ENCODE data around the gene QPCT. TPM values are rescaled to one million over a fixed set of nuclear protein-coding genes. Genes with fewer than 3 reads are reported as not detected.
A peak's percentile ranks its signal among the peaks of the same experiment; 100 is the strongest.
"Not testable (repeated sequence)": the region's sequence is repeated elsewhere in the genome, so short reads cannot be mapped to it uniquely, and the experiment has no call there.

Gene QPCT
- total RNA-seq, 1 experiment from 2014 or later = 0.26 TPM

DNA sequence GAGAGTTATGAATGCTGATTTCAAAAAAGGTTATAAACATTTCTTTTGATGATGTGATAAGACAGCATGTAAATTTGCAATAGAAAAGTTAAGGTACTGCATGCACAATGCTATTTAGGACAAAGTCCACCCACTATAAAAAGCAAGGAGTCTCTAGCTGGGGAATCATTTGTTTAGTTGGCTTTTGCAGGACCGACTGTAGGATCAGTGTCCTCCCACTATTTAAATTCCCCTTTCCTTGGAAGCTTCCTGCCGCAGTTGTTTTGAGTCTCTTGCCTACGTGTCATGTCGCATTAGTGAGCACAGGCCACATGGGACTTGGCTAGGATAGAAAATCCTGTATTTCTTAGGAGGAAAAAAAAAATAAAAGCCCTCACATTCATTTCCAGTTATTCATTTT, 13.1 kb downstream of the QPCT start:
- no peak for DNase-seq (ENCODE audit: low read depth)

DNA sequence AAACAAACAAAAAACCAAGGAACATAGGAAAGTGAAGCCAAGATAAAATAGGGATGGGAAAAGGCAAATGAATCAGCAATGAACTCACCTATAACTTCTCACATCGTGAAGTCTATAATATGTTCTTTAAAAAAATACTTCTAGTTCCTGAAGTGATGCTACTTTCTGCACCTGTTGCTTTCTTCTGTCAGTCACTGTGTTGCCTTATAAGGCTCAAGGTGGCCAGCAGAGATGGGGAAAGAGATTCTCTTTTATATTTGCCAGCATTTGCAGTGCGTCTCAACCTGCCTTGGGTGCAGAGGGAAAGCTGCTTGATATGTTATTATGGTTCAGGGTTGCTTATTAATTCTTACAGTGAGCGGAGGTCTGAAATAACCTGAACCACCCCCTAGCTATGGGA, 14.0 kb downstream of the QPCT start:
- DNase-seq (ENCODE audit: low read depth) = no peak

DNA sequence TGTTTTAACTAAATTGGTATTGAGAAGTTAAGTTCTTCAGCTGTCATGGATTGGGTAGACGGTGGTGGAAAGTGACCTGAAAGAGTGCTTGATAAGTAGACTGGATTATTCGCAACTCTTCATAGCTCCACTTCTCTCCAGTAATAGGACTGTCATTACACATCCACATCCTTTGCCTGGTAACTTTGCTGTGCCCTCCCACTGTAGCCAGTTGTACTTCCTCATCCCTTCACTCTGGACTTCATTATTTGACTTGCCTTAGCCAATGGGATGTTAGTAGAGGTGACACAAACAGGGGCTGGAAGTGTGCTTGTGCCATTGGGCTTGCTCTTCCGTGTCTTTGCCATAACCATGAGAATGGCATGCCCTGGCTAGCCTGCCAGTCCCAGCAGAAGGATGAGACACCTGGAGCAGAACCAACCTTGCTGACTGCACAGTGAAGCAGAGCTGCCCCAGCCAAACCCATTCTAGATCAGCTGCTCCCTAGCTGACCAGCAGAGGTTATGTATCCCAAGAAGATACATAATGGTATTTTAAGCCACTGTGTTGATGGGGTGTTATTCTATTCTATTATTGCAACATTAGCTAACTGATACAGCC, 16.9 kb downstream of the QPCT start:
- no peak for DNase-seq (ENCODE audit: low read depth)

DNA sequence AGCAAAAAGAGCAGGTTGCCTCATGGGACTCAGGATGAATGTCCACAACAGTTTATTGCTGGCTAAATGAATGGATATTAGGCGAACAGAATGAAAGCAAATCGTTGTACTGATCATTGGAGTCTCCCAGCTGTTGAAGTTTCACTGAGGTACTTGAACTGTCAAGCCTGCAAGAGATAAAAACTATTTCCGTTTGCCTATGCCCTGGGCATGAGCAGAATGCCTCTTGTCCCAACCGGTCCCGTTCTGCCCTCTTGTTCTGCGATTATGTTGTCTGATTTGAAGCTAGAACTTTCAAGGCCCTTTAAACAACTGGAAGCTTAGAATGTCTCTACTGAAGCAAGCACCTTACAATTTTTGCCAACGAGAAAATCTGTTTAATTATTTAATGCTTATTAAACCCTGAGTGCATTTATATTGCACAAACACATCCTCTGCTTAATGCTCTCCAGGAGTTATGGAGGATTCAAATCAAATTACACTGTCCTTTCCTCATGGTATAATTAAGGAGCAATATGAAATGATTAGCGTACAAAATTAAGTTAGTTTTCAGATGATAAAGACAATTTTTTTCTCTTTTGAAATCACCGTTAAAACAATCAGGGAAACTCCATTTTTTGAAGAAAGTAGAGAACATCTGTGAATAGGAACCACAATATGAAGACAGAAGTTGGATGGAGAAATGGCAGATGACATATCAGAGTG, 17.7 kb downstream of the QPCT start:
- DNase-seq (ENCODE audit: low read depth) = no peak

DNA sequence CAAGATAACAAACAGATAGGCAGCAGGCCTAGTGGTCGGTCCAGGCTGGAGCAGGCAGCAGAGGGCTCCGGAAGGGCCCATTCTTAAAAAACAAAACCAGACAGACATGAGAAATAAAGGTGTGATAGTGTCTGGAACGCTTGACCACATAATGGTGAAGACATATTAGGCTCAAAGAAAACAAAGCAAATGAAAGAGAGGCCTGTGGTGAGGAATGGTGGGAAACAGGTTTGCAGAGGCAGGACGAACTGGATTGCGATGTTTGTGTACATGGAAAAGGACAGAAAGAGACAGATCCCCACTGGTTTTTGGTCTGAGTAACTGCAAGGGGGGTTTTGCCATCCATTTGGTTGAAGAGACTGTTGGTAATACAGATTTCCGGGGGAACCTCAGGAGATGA, 19.9 kb downstream of the QPCT start:
- DNase-seq (ENCODE audit: low read depth) = no peak

DNA sequence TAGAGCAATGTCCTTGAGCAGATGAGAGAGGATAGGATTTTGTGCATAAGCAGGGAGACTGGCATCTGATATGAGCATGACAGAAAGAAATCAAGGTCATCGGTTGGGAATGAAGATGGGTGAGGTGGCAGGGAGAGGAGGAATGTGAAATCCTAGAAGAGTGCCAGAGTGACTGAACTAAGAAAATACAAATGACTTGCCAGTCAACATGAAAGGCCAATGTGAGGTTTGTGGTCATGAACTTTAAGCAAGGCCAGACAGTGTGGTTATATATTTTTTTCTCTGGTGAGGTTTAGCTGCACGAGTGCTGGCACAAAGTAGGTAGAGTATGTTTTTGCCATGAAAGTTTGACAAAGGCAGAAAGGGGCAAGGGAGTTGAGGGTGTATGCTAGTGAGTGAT, 21.2 kb downstream of the QPCT start:
- peak; percentile 80 for DNase-seq (ENCODE audit: low read depth)

DNA sequence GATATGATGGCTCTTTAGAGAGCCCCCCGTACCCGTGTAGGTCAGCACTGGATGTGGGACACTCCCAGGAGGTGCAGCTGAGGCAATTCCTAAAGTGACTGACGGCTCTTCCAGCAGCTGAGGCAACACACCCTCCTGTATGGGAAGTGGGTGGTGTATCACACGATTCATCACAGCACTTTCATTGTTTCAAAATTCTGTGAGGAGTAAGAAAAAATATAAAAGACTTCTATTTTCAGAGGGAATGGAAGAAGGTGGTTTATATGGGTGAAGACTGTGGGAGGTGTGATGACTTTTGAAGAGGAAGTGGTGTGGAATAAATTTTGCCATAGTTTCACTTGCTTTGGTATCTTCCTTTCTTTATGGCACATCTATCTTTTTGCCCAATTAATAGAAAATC, 22.3 kb downstream of the QPCT start:
- DNase-seq (ENCODE audit: low read depth) = peak; percentile 13

DNA sequence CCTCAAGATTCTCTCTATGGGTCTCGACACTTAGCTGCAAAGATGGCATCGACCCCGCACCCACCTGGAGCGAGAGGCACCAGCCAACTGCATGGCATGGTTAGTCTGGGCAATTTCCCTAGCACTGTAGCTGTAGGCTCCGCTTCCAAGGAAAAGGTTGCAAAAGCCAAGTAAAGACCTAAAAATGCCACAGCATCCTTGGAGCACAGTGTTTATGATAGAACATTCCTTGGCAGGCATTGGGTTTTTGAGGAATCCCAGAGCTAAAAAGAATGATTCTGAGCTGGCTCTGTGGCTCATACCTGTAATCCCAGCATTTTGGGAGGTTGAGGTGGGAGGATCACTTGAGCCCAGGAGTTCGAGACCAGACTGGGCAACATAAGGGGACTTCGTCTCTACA, 22.9 kb downstream of the QPCT start:
- DNase-seq (ENCODE audit: low read depth) = no peak

DNA sequence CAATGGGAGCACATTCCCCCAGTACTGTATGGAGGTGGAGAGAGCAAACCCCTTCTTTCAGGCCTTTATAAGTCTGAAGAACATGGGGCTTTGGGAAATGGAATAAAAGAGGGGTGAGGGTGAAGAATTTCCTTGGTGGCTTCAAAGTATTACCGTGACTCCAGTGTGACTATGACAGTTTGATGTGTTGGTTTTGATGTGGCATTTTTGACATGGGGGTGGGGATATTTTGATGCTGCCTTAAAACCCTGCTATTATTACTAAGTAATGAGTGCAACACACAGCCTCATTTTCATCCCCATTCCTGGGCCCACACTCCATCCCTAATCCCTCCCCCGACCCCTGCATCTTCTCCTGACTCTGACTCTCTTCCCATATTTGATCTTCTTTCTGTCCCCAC, 23.6 kb downstream of the QPCT start:
- no peak for DNase-seq (ENCODE audit: low read depth)

DNA sequence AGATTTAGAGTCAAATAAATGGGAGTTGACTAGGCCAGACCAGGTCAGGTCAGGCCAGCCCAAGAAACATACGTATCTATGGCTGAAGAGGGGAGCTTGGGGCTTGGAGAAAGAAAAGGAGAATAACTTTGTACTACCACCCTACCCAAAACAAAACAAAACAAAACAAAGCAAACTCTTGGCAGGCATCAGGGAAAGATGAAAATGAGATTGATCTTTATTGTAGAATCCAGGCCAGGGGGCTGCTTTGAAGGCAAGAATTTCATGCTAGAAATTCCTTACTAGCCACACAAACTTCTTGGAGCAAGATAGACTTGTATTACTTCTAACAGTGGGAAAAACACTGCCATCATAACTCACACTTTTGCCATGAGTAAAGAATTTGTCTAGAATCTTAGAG, 26.2 kb downstream of the QPCT start:
- no peak for DNase-seq (ENCODE audit: low read depth)

DNA sequence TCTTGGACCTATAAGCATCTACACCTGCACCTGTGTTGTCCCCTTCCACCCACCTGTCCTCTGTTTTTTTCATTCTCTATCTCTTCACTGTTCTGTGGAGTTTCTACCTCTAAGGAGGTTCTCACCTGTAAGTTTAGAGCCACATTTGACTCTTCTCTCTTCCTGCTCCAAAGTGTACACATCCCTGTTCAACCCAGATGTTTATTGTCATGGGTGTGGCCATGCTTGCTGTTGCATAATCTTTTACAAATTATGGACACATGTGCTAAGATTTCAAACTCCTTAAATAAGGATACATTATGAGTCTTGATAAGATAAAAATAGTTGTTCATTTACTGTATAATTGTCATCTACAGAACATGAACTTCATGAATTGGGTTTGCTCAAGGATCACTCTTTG, 27.6 kb downstream of the QPCT start:
- no peak for DNase-seq (ENCODE audit: low read depth)

DNA sequence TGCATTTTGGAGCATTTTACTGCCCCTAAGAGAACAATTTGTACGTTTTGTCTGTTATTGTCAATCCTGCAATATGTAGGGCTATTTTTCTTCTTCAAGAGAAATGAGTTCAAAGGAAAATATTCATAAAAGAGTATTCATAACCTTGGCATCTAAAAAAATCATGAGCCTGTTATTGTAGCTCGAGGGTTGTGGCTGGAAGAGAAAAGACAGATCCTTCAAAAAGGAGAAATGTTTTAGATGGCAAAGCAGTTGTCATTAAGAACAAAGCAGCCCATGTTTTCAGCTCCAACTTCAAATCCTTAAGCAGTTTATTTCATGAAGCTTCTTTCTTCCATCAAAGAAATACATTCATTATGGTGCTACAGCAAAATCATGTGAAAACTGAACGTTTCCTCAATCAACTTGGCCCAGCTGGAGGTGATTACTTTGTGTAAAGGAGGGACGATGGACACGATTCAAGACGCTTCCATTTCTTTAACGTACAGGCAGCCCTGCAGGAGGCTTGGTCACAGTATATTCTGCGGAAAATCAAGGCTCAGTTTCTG, 31.4 kb downstream of the QPCT start:
- DNase-seq (ENCODE audit: low read depth) = no peak

DNA sequence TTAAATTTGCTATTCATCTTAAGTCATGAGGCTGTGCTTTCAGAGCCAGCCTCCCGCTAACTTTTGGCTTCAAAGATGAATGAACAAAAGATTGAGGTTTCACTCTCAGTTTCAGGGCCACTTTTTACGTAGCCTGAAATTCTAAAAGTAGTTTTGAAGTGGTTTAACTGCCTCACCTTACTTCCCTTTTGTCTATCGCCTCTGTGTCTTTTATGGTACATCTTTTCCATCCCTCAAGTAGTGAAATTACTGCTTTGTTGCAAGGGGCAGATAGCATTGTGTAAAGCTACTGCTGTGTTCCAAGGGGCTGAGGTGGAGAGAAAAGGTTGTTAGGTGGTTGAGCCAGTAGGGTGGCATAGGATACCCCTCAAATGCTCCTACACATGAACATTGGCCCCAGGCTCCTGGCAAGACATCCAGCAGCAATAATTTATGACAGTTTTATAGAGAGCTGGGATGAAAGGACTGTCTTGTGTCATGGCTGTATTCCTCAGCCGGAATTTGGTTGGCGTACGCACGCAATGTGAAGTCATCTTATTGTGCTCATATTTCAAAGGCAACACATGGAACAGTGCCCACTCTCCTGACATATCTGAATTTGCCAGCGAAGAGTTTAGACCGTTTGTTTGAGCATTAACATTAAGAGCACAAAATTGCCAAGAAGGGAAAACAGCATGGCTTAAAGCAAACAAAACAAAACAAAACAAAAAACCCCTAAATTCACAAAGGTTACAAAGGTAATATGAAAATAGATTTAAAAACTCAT, 32.2 kb downstream of the QPCT start:
- peak; percentile 20 for DNase-seq (ENCODE audit: low read depth)

DNA sequence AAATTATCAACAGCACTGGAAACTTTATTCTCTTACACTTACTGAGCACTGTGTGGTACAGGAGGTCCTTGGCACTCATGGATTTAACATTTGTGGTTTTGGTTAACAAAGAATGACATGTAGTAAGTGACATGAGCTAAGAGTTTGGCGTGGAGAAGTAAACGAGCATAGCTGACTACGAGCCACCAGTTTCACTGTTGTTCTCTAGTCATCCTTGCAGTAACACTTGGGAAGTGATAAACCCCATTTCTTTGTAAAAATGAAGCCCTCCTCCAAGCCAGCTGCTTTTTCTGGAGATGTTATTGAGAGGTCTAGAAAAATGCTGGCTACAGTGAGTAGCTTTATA, 32.7 kb downstream of the QPCT start:
- DNase-seq (ENCODE audit: low read depth) = no peak

DNA sequence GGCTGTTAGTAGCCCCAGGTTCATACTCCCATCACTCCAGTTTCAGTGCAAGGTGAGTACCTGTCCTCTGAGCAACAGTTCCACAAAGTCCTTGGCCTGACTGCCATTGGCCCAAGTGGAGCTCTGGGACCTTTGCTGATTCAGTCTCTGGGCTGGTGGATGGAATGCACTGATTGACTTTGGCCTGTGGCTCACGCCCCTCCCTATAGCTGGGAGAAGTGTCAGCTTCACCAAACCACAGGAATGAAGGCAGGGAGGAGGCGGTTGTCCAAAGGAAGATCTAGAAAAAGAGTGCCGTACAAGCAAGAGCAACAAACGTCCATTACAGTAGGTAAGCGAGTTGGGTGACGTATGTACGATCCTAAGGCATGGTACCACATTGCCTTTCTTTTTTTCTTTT, 34.0 kb downstream of the QPCT start:
- peak; percentile 66 for DNase-seq (ENCODE audit: low read depth)

DNA sequence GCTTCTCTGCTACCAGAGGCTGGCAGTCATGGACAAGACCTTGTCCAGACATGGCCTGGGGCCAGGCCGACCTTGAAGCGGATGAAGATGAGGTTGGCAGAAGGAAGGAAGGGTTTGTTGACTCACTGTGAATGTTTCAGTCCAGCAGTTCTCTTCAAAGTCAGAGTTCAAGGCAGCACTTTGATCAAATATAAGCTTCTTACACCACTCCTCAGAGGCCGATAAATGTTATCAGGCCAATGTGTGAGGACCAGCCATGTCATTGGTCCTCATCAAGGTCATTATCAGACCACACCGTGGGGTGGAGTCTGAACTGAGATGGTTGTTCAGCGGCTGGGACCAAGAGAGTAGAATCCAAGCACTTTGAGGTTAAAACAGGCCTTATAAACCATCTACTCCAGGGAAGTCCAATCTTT, 35.5 kb downstream of the QPCT start:
- peak; percentile 67 for DNase-seq (ENCODE audit: low read depth)

DNA sequence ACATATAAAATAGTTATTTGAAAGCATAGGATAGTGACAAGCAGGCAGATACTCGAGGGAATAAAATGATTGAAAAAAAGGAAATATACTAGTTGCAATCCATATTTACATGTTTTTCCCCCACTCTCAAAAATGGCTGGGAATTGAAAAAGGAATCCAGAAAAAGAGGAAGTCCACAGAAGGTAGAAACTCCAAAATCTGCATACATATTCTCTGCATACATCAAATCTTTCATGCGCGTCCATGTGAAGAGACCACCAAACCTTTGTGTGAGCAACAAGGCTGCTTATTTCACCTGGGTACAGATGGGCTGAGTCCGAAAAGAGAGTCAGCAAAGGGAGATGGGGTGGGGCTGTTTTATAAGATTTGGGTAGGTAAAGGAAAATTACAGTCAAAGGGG, 36.4 kb downstream of the QPCT start:
- not testable (repeated sequence) for DNase-seq (ENCODE audit: low read depth)

DNA sequence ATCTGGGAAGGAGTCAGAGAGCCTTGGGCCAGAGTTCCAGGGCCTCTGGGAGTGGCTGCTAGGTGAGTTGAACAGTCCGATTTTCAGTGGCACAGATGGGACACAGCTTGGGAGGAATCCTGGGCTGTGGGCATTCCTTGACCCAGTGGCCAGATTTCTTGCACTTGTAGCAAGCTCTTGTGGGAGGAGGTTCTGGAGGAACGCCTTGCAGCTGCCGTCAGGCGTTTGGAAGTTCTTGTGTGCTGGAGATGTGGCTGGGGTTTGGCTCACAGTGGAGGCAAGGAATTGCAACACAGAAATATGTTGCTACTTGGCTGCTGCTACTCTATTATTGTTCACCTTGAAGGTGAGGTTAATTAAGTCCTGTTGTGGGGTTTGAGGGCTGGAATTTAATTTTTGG, 39.8 kb downstream of the QPCT start:
- not testable (repeated sequence) for DNase-seq (ENCODE audit: low read depth)

DNA sequence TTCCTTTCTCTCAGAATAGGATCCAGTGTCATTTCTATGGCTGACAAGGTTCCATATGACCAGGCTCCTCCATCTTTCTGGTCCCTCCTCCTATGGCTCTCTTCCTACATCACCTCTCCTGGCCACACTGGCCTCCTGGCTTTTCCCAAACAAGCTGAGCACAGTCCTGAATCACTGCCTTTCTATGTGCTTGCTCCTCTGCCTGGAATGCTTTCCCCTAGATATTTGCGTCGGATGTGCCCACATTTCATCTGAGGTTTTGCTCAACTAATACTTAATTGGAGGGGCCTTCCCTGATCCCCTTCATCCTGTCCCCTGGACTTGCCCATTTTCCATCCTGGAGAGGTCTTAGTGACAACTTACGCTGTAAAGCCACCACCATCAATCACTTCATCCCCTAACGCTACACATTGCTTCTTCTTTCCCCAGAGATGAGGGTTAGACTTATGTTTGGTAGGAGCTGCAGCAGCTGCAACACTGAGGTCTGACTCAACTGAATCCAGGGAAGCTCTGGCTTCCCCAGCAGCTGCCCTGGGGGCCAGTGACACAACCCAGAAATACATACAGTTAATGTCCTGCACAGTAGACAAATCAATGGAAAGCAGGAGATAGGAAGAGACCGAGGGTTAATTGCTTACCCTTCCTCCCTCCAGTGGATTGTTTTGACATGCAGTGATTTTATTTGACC, 42.9 kb downstream of the QPCT start:
- DNase-seq (ENCODE audit: low read depth) = peak; percentile 41

DNA sequence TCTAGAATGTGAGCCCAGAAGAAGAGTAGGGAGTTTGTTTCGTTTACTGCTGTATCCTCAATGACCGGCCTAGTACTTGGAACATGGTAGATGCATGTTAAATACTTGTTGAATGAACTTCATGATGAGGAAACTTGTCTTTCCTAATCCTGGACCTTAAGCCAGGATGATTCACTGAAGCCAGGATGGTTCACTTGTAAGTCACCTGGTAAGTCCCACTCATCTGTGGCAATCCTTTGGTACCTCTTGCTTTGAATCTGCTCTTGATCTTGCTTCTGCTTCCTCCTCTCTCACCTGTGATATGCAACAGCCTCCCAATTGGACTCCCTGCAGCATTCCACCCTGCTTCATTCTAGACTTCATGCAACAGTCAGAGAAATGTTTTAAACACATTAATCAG, 43.6 kb downstream of the QPCT start:
- DNase-seq (ENCODE audit: low read depth) = peak; percentile 51

DNA sequence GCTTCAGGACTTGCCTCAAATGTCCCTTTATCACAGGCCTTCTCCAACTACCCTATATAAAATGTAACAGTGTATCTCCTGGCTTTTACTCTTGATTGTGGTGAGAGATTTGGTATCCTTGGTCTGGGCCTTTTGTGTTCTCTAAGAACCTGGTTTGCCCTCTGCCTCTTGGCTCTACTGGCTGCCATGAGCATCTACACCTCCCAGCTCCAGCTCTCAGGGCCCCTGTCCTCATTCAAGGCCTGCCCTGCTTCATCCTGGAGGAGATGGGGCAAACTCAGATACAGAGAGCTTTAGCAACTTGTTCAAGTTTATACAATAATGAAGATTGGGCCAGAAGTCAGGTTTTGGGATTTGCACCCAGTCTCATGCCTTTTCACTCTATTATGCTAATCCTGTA, 45.0 kb downstream of the QPCT start:
- DNase-seq (ENCODE audit: low read depth) = no peak

All from HT1080 (cell line).